HepG2 (cell line): Measurements from ENCODE around the gene AGRN. TPM values are rescaled to one million over a fixed set of nuclear protein-coding genes. Genes with fewer than 3 reads are reported as not detected.

Experiments
- AGO2 ChIP-seq: fragments of 200-400 bp; formaldehyde crosslinking; optimal IDR thresholded peaks from 2 replicates; pipeline ENCODE3; 2017; ENCODE audit warnings: mild to moderate bottlenecking, low read depth, low read length, moderate library complexity
- BCL3 ChIP-seq: sonication (generic); formaldehyde crosslinking; IDR thresholded peaks from 2 replicates; pipeline ENCODE4 v1.5.1; 2020; ENCODE audit warnings: mild to moderate bottlenecking, missing genetic modification reagents, moderate library complexity
- CSRNP2 ChIP-seq: sonication (generic); formaldehyde crosslinking; conservative IDR thresholded peaks from 2 replicates; pipeline ENCODE4 v1.8.0; 2022; ENCODE audit warnings: low read depth, missing genetic modification reagents
- KDM2A ChIP-seq: sonication (generic); formaldehyde crosslinking; IDR thresholded peaks from 2 replicates; pipeline ENCODE4 v1.4.0; 2020; ENCODE audit warnings: low read depth, missing genetic modification reagents, borderline replicate concordance
- MXD4 ChIP-seq: IDR thresholded peaks from 2 replicates; pipeline ENCODE4 v1.6.1; 2016; ENCODE audit warnings: mild to moderate bottlenecking, missing biosample characterization, missing genetic modification reagents
- PITX1 ChIP-seq: sonication (generic); formaldehyde crosslinking; IDR thresholded peaks from 2 replicates; pipeline ENCODE4 v1.5.1; 2020; ENCODE audit warnings: mild to moderate bottlenecking, missing genetic modification reagents
- REST ChIP-seq, 2 experiments: IDR thresholded peaks; 2 replicates each; pipeline ENCODE4 v1.6.1; 2011 to 2012; ENCODE audit warnings: low read length in 2 of 2, borderline replicate concordance in 1 of 2, low read depth in 1 of 2, mild to moderate bottlenecking in 1 of 2, moderate library complexity in 1 of 2
- RFX1 ChIP-seq: fragments of 450-650 bp; IDR thresholded peaks from 2 replicates; pipeline ENCODE4 v1.6.1; 2017
- SALL1 ChIP-seq: sonication (generic); formaldehyde crosslinking; IDR thresholded peaks from 2 replicates; pipeline ENCODE4 v1.8.0; 2022; ENCODE audit warnings: mild to moderate bottlenecking, missing genetic modification reagents
- ZBTB49 ChIP-seq: sonication (generic); formaldehyde crosslinking; IDR thresholded peaks from 2 replicates; pipeline ENCODE4 v1.4.0; 2020; ENCODE audit warnings: missing genetic modification reagents, borderline replicate concordance
- ZNF230 ChIP-seq: sonication (generic); formaldehyde crosslinking; IDR thresholded peaks from 2 replicates; pipeline ENCODE4 v1.4.0; 2020; ENCODE audit warnings: mild to moderate bottlenecking, missing genetic modification reagents
- ZNF281 ChIP-seq: sonication (generic); formaldehyde crosslinking; IDR thresholded peaks from 2 replicates; pipeline ENCODE4 v1.4.0; 2020; ENCODE audit warnings: missing genetic modification reagents, borderline replicate concordance
- ZNF761 ChIP-seq: sonication (generic); formaldehyde crosslinking; conservative IDR thresholded peaks from 2 replicates; pipeline ENCODE4 v1.4.0; 2020; ENCODE audit warnings: mild to moderate bottlenecking, missing genetic modification reagents
- ZNF773 ChIP-seq: sonication (generic); formaldehyde crosslinking; IDR thresholded peaks from 2 replicates; pipeline ENCODE4 v1.4.0; 2020; ENCODE audit warnings: missing genetic modification reagents, borderline replicate concordance
- ZNF784 ChIP-seq: sonication (generic); formaldehyde crosslinking; IDR thresholded peaks from 2 replicates; pipeline ENCODE4 v1.5.1; 2020; ENCODE audit warnings: missing genetic modification reagents, mild to moderate bottlenecking, borderline replicate concordance
- polyA plus RNA-seq, 8 experiments: library from polyadenylated mRNA; depleted of rRNA in 3 of 8; stranded (reverse) in 7 of 8; unstranded in 1 of 8; fragments of >200 nt; fragmentation: Illumina TruSeq in 4 of 8; extraction: Trizol in 4 of 8; gene quantifications; 2 replicates each; pipeline versions ENCODE4 v1.2.1 to v1.2.3, GENCODE V29; 2011 to 2016; ENCODE audit warnings: low read depth in 4 of 8, missing spikeins in 1 of 8, mixed read lengths in 1 of 8; ENCODE audit not compliant: insufficient read depth in 1 of 8
- total RNA-seq, 5 experiments: library from RNA; depleted of rRNA; stranded (reverse); fragments of >200 nt; fragmentation: Illumina TruSeq; extraction: Trizol; gene quantifications; 2 replicates each; pipeline ENCODE4 v1.2.3, GENCODE V29; 2016; ENCODE audit warnings: low read depth in 1 of 5

The AGRN gene
- total and polyA plus RNA-seq, 2 of the 13 experiments (the other 11 are each of a cell fraction or from before 2014, with no cell fraction given): 29.8 to 65.2 TPM

- TF ChIP-seq ZNF784 (CRISPR knock-in tag) (0 out of 2 replicates have a peak, but pooled peaks have one; percentile 60), MXD4 (CRISPR knock-in tag) (no peak), PITX1 (CRISPR knock-in tag) (0 out of 2 replicates have a peak, but pooled peaks have one; percentile 17), BCL3 (peak; percentile 53; the same call in 1 of the 2 replicates), ZNF230 (no peak), AGO2 (peak; percentile 16), REST (IDR thresholded peaks at IDR 0.05; ENCODE audit: borderline replicate concordance in 1 of 2, low read depth in 1 of 2, low read length in 2 of 2) (no peak), KDM2A (peak; percentile 65), ZNF281 (CRISPR knock-in tag) (peak; percentile 76; the same call in 1 of the 2 replicates), ZNF761 (CRISPR knock-in tag) (0 out of 2 replicates have a peak, but pooled peaks have one; percentile 40), CSRNP2 (no peak), SALL1 (CRISPR knock-in tag) (peak; percentile 56; the same call in 1 of the 2 replicates), ZNF773 (CRISPR knock-in tag) (no peak), ZBTB49 (CRISPR knock-in tag) (no peak), RFX1 (peak; percentile 90)
Observed at GRCh38 chr1:1069056-1069710, 49.3 kb downstream of the AGRN start (continued).
